HG03045 (cell line): ENCODE data around the gene NR2E1.

Source experiments
- ATAC-seq: cut with Tn5 transposase; IDR thresholded peaks from one replicate; pipeline ENCODE4 v1.9.1; 2021; ENCODE audit warnings: mild to moderate bottlenecking, moderate library complexity; ENCODE audit not compliant: unreplicated experiment

Gene NR2E1

GRCh38 chr6:108165714-108166663 is at the start of gene NR2E1:
Gene NR2E1 (plus strand): TSS chr6:108166022. CDS start chr6:108166766, 744 bp downstream.
- no peak for ATAC-seq

- no peak for ATAC-seq
Observed at GRCh38 chr6:108116546-108117426, 49.0 kb upstream of the NR2E1 start.

GRCh38 chr6:108117427-108118358 is 48.1 kb upstream of the NR2E1 start:
- peak; percentile 55 for ATAC-seq

GRCh38 chr6:108118359-108118724 is 47.5 kb upstream of the NR2E1 start:
- ATAC-seq: peak; percentile 20

GRCh38 chr6:108118810-108119768 is 46.7 kb upstream of the NR2E1 start:
- no peak for ATAC-seq

GRCh38 chr6:108119769-108120141 is 46.1 kb upstream of the NR2E1 start:
- no peak for ATAC-seq

GRCh38 chr6:108120311-108120710 is 45.5 kb upstream of the NR2E1 start:
- ATAC-seq: no peak

- no peak for ATAC-seq
Observed at GRCh38 chr6:108121612-108122011, 44.2 kb upstream of the NR2E1 start.

- ATAC-seq: no peak
Observed at GRCh38 chr6:108123481-108123929, 42.3 kb upstream of the NR2E1 start.

GRCh38 chr6:108123946-108124345 is 41.9 kb upstream of the NR2E1 start:
- ATAC-seq: no peak

GRCh38 chr6:108127056-108127455 is 38.8 kb upstream of the NR2E1 start:
- ATAC-seq: no peak

- no peak for ATAC-seq
Observed at GRCh38 chr6:108127826-108128225, 38.0 kb upstream of the NR2E1 start.

- ATAC-seq: no peak
Observed at GRCh38 chr6:108130262-108130661, 35.6 kb upstream of the NR2E1 start.

GRCh38 chr6:108132863-108133262 is 33.0 kb upstream of the NR2E1 start:
- no peak for ATAC-seq

- ATAC-seq: no peak
Observed at GRCh38 chr6:108133594-108134179, 32.1 kb upstream of the NR2E1 start.

GRCh38 chr6:108134213-108134970 is 31.4 kb upstream of the NR2E1 start:
- no peak for ATAC-seq

- ATAC-seq: no peak
Observed at GRCh38 chr6:108142240-108142639, 23.6 kb upstream of the NR2E1 start.

GRCh38 chr6:108145639-108146038 is 20.2 kb upstream of the NR2E1 start:
- no peak for ATAC-seq
